Liver (tissue), 3 donors: Measurements from ENCODE around the gene CTXN1.

Experiments used
- CTCF ChIP-seq: fragments of 150-350 bp; IDR thresholded peaks from 2 replicates; pipeline ENCODE4 v1.5.1; 2017; ENCODE audit warnings: improper control_type of control experiment, low read depth, low read length; ENCODE audit not compliant: missing input control
- GABPA ChIP-seq, 2 donors: IDR thresholded peaks in 1 of 2; conservative IDR thresholded peaks in 1 of 2; 2 replicates each; pipeline ENCODE4 v1.6.1; 2016; ENCODE audit warnings: antibody characterized with exemption in 2 of 2, mild to moderate bottlenecking in 1 of 2, moderate library complexity in 1 of 2
- JUND ChIP-seq, 2 donors: IDR thresholded peaks; 2 replicates each; pipeline ENCODE4 v1.6.1; 2016; ENCODE audit warnings: antibody characterized with exemption in 2 of 2
- RXRA ChIP-seq, 2 donors: IDR thresholded peaks; 2 replicates each; pipeline ENCODE4 v1.6.1; 2017 to 2018; ENCODE audit warnings: antibody characterized with exemption in 2 of 2, mild to moderate bottlenecking in 1 of 2
- TAF1 ChIP-seq: conservative IDR thresholded peaks from 2 replicates; pipeline ENCODE4 v1.6.1; 2016; ENCODE audit warnings: antibody characterized with exemption, mild to moderate bottlenecking
- YY1 ChIP-seq: IDR thresholded peaks from 2 replicates; pipeline ENCODE4 v1.6.1; 2016; ENCODE audit warnings: antibody characterized with exemption, mild to moderate bottlenecking
- TF ChIP-seq, protein P1 (sequence below): IDR thresholded peaks from 2 replicates; pipeline ENCODE4 v1.6.1; 2016; ENCODE audit warnings: antibody characterized with exemption
- donor health status: healthy.
- donor health status: healthy.

GRCh38 chr19:7928334-7928706 lies 2.4 kb upstream of the CTXN1 start:
- TF ChIP-seq CTCF = no peak
- TF ChIP-seq, protein P1, sequence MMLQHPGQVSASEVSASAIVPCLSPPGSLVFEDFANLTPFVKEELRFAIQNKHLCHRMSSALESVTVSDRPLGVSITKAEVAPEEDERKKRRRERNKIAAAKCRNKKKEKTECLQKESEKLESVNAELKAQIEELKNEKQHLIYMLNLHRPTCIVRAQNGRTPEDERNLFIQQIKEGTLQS = no peak
- TF ChIP-seq YY1 = no peak
- TF ChIP-seq JUND (IDR thresholded peaks at IDR 0.05) = no peak
- TF ChIP-seq RXRA (IDR thresholded peaks at IDR 0.05) = no peak
- TF ChIP-seq GABPA (IDR thresholded peaks at IDR 0.05 in 1 of 2, conservative IDR thresholded peaks at IDR 0.05 in 1 of 2) = no peak
- TF ChIP-seq TAF1 = no peak
